Endothelial cell of umbilical vein (primary cell): ENCODE results near the gene KRTAP19-4. TPM values are rescaled to one million over a fixed set of nuclear protein-coding genes. Genes with fewer than 3 reads are reported as not detected.

Source experiments
- BruUV-seq: library from RNA; stranded (reverse); fragments of 400-500 nt; replicated peaks from 2 replicates; lab custom pipeline; 2021; lab: Mats Ljungman, UMichigan
- CTCF ChIA-PET: fragments of 300-600, 350-600 bp; sonication (Branson Sonifier 250); formaldehyde crosslinking; loops from one replicate; lab custom pipeline; 2021; ENCODE audit warnings: antibody characterized with exemption, inconsistent platforms; lab: Charles Lee
- POLR2A ChIA-PET: fragments of 300-600, 350-600 bp; sonication (Branson Sonifier 250); formaldehyde crosslinking; loops from one replicate; lab custom pipeline; 2021; ENCODE audit warnings: antibody characterized with exemption, inconsistent platforms; lab: Charles Lee
- DNase-seq: peaks from one replicate; pipeline ENCODE4 v3.0.0-alpha.2; 2011; ENCODE audit warnings: low read depth, low spot score
- FAIRE-seq: peaks from 2 replicates; lab custom pipeline; 2011; peaks lifted over from hg19 to GRCh38; lab: Jason Lieb, UNC
- H2AFZ ChIP-seq: 2 replicates; pipeline ENCODE4 v1.6.0; 2012; ENCODE audit warnings: low read depth, low read length, control low read depth, inconsistent platforms
- H3K27ac ChIP-seq: 2 replicates; pipeline ENCODE4 v1.5.1; 2011; ENCODE audit warnings: low read depth, mild to moderate bottlenecking, control low read depth, low read length, moderate library complexity; ENCODE audit not compliant: insufficient read depth
- H3K27me3 ChIP-seq, 2 experiments: 2 replicates each; pipeline versions ENCODE4 v1.6.0 to v1.6.1; 2011; ENCODE audit warnings: low read length in 2 of 2, mixed read lengths in 1 of 2; ENCODE audit not compliant: control insufficient read depth in 2 of 2, insufficient read depth in 2 of 2
- H3K36me3 ChIP-seq, 2 experiments: 2 replicates in 1 of 2; 3 replicates in 1 of 2; pipeline ENCODE4 v1.5.1; 2011; ENCODE audit warnings: low read length in 2 of 2, mild to moderate bottlenecking in 1 of 2, moderate library complexity in 1 of 2; ENCODE audit not compliant: control insufficient read depth in 2 of 2, insufficient read depth in 2 of 2; ENCODE audit errors: extremely low read depth in 1 of 2
- H3K4me1 ChIP-seq: 3 replicates; pipeline ENCODE4 v1.5.1; 2011; ENCODE audit warnings: mild to moderate bottlenecking, low read length; ENCODE audit not compliant: control insufficient read depth, insufficient read depth; ENCODE audit errors: extremely low read depth
- H3K4me2 ChIP-seq: 2 replicates; pipeline ENCODE4 v1.6.1; 2011; ENCODE audit warnings: low read length, control low read depth, mixed read lengths; ENCODE audit not compliant: insufficient read depth
- H3K4me3 ChIP-seq, 3 experiments: fragments of 200-600 bp in 1 of 3; sonication (generic), shearing (Covaris generic) in 1 of 3; replicated peaks in 1 of 3; 2 replicates each; pipeline ENCODE4 v1.5.1; 2011 to 2016; ENCODE audit warnings: control low read depth in 3 of 3, low read length in 3 of 3, mild to moderate bottlenecking in 2 of 3, inconsistent platforms in 1 of 3, low read depth in 1 of 3, moderate library complexity in 1 of 3; ENCODE audit not compliant: insufficient read depth in 1 of 3
- H3K79me2 ChIP-seq: 2 replicates; pipeline ENCODE4 v1.6.0; 2012; ENCODE audit warnings: low read length, inconsistent platforms; ENCODE audit not compliant: control insufficient read depth, insufficient read depth
- H3K9ac ChIP-seq: replicated peaks from 2 replicates; pipeline ENCODE3; 2011; ENCODE audit warnings: low read length, control low read depth; ENCODE audit not compliant: insufficient read depth; ENCODE audit errors: extremely low read depth
- H3K9me1 ChIP-seq: replicated peaks from 3 replicates; pipeline ENCODE4 v1.6.0; 2011; ENCODE audit warnings: mild to moderate bottlenecking, low read length; ENCODE audit not compliant: control insufficient read depth, insufficient read depth; ENCODE audit errors: extremely low read depth
- H3K9me3 ChIP-seq: replicated peaks from 2 replicates; pipeline ENCODE4 v1.5.1; 2012; ENCODE audit warnings: low read length, inconsistent platforms; ENCODE audit not compliant: control insufficient read depth, insufficient read depth
- H4K20me1 ChIP-seq: replicated peaks from 2 replicates; pipeline ENCODE3; 2011; ENCODE audit warnings: mild to moderate bottlenecking, low read length; ENCODE audit not compliant: control insufficient read depth, insufficient read depth; ENCODE audit errors: extremely low read depth
- CTCF ChIP-seq, 2 donors: IDR thresholded peaks; 1 replicate in 1 of 2; 2 replicates in 1 of 2; pipeline ENCODE4 v1.5.1; 2011; ENCODE audit warnings: low read length in 2 of 2, mild to moderate bottlenecking in 2 of 2, moderate library complexity in 2 of 2, control low read depth in 1 of 2, inconsistent platforms in 1 of 2, low read depth in 1 of 2; ENCODE audit not compliant: insufficient read depth in 1 of 2; ENCODE audit errors: extremely low read depth in 1 of 2
- EZH2 ChIP-seq: IDR thresholded peaks from 2 replicates; pipeline ENCODE4 v1.6.1; 2012; ENCODE audit warnings: borderline replicate concordance, low read depth, mild to moderate bottlenecking, moderate library complexity, low read length, inconsistent platforms; ENCODE audit not compliant: severe bottlenecking
- FOS ChIP-seq: IDR thresholded peaks from 2 replicates; pipeline ENCODE4 v1.6.1; 2011; ENCODE audit warnings: mild to moderate bottlenecking, low read length, moderate library complexity, borderline replicate concordance; ENCODE audit not compliant: insufficient read depth
- GATA2 ChIP-seq: IDR thresholded peaks from 2 replicates; pipeline ENCODE4 v1.7.0; 2011; ENCODE audit warnings: low read depth, mild to moderate bottlenecking, moderate library complexity, mixed read lengths, low read length; ENCODE audit not compliant: insufficient read length, insufficient read depth
- JUN ChIP-seq: IDR thresholded peaks from 2 replicates; pipeline ENCODE4 v1.6.1; 2011; ENCODE audit warnings: borderline replicate concordance, low read depth; ENCODE audit not compliant: insufficient read length, insufficient read depth
- MAX ChIP-seq: IDR thresholded peaks from 2 replicates; pipeline ENCODE4 v1.6.1; 2011; ENCODE audit not compliant: insufficient read depth, insufficient read length
- MYC ChIP-seq: IDR thresholded peaks from one replicate; pipeline ENCODE4 v1.6.1; 2011; ENCODE audit warnings: mild to moderate bottlenecking, low read depth, low read length
- POLR2A ChIP-seq: IDR thresholded peaks from 2 replicates; pipeline ENCODE4 v1.6.1; 2012; ENCODE audit warnings: low read depth, mild to moderate bottlenecking, control low read depth, low read length
- POLR2AphosphoS5 ChIP-seq: IDR thresholded peaks from 2 replicates; pipeline ENCODE4 v1.6.1; 2012; ENCODE audit warnings: low read depth, mild to moderate bottlenecking, control low read depth, low read length, moderate library complexity; ENCODE audit not compliant: insufficient read depth
- dilution Hi-C: fragments of 300-500 bp; cut with MboI; formaldehyde crosslinking; loops from one replicate; pipeline ENCODE4 v1.15.0; 2019; ENCODE audit warnings: low sequenced_read_pairs; ENCODE audit not compliant: extremely low pct_ligation_motif_present
- intact Hi-C: fragments of 100-400 bp; cut with micrococcal nuclease; formaldehyde crosslinking; loops from one replicate; pipeline ENCODE4 v1.10.0; 2022
- polyA plus RNA-seq, 4 experiments: library from polyadenylated mRNA; depleted of rRNA in 3 of 4; stranded (reverse) in 3 of 4; unstranded in 1 of 4; fragments of >200 nt; gene quantifications; 2 replicates each; pipeline versions ENCODE4 v1.2.1 to v1.2.3, GENCODE V29; 2011 to 2012; ENCODE audit warnings: missing spikeins in 1 of 4
- total RNA-seq: library from RNA; stranded (reverse); gene quantifications from 2 replicates; pipeline ENCODE4 v1.2.3, GENCODE V29; 2021

KRTAP19-4 gene
- total and polyA plus RNA-seq, 2 donors (not counting 3 experiments of a cell fraction or from before 2014, with no cell fraction given) = not detected

GRCh38 chr21:30518876-30519275 is 21.9 kb upstream of the KRTAP19-4 start:
- Histone ChIP-seq H3K9ac (no peak overlapping the region), H3K27ac (no peak overlapping the region), H3K36me3 (no peaks in the 10 kb centered on the region), H3K4me1 (no peaks in the 10 kb centered on the region), H3K4me3 (no peak overlapping the region), H3K79me2 (no peaks in the 10 kb centered on the region), H3K9me3 (peaks cover 2% of the 10 kb centered on the region), H3K4me2 (no peak overlapping the region), H3K9me1 (no peaks in the 10 kb centered on the region), H4K20me1 (no peaks in the 10 kb centered on the region), H3K27me3 (no peaks in the 10 kb centered on the region), H2AFZ (no peak overlapping the region)
- POLR2A ChIA-PET = no interaction called here
- dilution Hi-C loops = no loop called here
- BruUV-seq = no TSS peak
- CTCF ChIA-PET = no interaction called here
- FAIRE-seq (no peak), DNase-seq (no peak)
- TF ChIP-seq POLR2AphosphoS5 = no peak
- TF ChIP-seq GATA2 = no peak
- no peak for TF ChIP-seq CTCF (IDR thresholded peaks at IDR 0.05; ENCODE audit: extremely low read depth in 1 of 2, insufficient read depth in 1 of 2, low read depth in 1 of 2, low read length in 2 of 2)
- no peak for TF ChIP-seq POLR2A
- no peak for TF ChIP-seq EZH2
- no peak for TF ChIP-seq JUN
- intact Hi-C loops = no loop called here

GRCh38 chr21:30515681-30516080 is 18.7 kb upstream of the KRTAP19-4 start:
- Histone ChIP-seq H3K4me2 (no peak overlapping the region), H3K9me1 (no peaks in the 10 kb centered on the region), H4K20me1 (no peaks in the 10 kb centered on the region), H3K27ac (no peak overlapping the region), H3K9me3 (peaks cover 2% of the 10 kb centered on the region), H3K79me2 (no peaks in the 10 kb centered on the region), H3K4me3 (no peak overlapping the region), H3K9ac (no peak overlapping the region), H2AFZ (no peak overlapping the region), H3K27me3 (no peaks in the 10 kb centered on the region), H3K4me1 (no peaks in the 10 kb centered on the region), H3K36me3 (no peaks in the 10 kb centered on the region)
- dilution Hi-C loops (no loop called here), intact Hi-C loops (no loop called here)
- no TSS peak for BruUV-seq
- TF ChIP-seq GATA2 = no peak
- no peak for TF ChIP-seq CTCF (IDR thresholded peaks at IDR 0.05; ENCODE audit: extremely low read depth in 1 of 2, insufficient read depth in 1 of 2, low read depth in 1 of 2, low read length in 2 of 2)
- no peak for TF ChIP-seq FOS
- no peak for TF ChIP-seq JUN
- no peak for TF ChIP-seq POLR2AphosphoS5
- no peak for TF ChIP-seq POLR2A
- TF ChIP-seq MAX = no peak
- TF ChIP-seq MYC = no peak
- no peak for TF ChIP-seq EZH2
- ChIA-PET POLR2A (no interaction called here), CTCF (no interaction called here)
- FAIRE-seq (no peak), DNase-seq (no peak)
